Measurements from ENCODE around the gene AGR3.

AGR3 gene

GRCh38 chr7:16919440-16919839 is 37.7 kb upstream of the AGR3 start:
- no peaks in the 10 kb centered on the region for H3K27me3 ChIP-seq (ENCODE audit: low read length)
- H3K9me3 ChIP-seq (ENCODE audit: insufficient read depth, low read length), result no peaks in the 10 kb centered on the region
- H4K20me1 ChIP-seq (ENCODE audit: low read depth, low read length), result no peaks in the 10 kb centered on the region
- H2AFZ ChIP-seq (ENCODE audit: low read depth, low read length, severe bottlenecking), result no peak overlapping the region
- H3K36me3 ChIP-seq (ENCODE audit: low read length), result no peaks in the 10 kb centered on the region
- H3K9ac ChIP-seq (ENCODE audit: low read length), result no peak overlapping the region
- no peak for TF ChIP-seq EZH2phosphoT487 (conservative IDR thresholded peaks at IDR 0.05; ENCODE audit: low read length)
- TF ChIP-seq, protein P1, sequence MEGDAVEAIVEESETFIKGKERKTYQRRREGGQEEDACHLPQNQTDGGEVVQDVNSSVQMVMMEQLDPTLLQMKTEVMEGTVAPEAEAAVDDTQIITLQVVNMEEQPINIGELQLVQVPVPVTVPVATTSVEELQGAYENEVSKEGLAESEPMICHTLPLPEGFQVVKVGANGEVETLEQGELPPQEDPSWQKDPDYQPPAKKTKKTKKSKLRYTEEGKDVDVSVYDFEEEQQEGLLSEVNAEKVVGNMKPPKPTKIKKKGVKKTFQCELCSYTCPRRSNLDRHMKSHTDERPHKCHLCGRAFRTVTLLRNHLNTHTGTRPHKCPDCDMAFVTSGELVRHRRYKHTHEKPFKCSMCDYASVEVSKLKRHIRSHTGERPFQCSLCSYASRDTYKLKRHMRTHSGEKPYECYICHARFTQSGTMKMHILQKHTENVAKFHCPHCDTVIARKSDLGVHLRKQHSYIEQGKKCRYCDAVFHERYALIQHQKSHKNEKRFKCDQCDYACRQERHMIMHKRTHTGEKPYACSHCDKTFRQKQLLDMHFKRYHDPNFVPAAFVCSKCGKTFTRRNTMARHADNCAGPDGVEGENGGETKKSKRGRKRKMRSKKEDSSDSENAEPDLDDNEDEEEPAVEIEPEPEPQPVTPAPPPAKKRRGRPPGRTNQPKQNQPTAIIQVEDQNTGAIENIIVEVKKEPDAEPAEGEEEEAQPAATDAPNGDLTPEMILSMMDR (IDR thresholded peaks at IDR 0.05; ENCODE audit: insufficient read depth, low read length, poor library complexity, severe bottlenecking), result no peak
- H3K9me2 ChIP-seq (replicated peaks; ENCODE audit: insufficient read depth, low read length), result no peaks in the 10 kb centered on the region
- H3F3A ChIP-seq (ENCODE audit: insufficient read depth), result no peaks in the 10 kb centered on the region
- H3K79me2 ChIP-seq (ENCODE audit: insufficient read depth, low read length), result no peaks in the 10 kb centered on the region
- H3K27ac ChIP-seq (ENCODE audit: low read depth, low read length), result no peak overlapping the region
- H3K4me2 ChIP-seq (ENCODE audit: low read depth, low read length, poor library complexity, severe bottlenecking), result no peak overlapping the region
- no peak overlapping the region for H3K4me3 ChIP-seq (ENCODE audit: insufficient read depth, low read length, poor library complexity, severe bottlenecking)

- H3K27ac ChIP-seq (ENCODE audit: low read depth, low read length), result no peak overlapping the region
- no peak overlapping the region for H2AFZ ChIP-seq (ENCODE audit: low read depth, low read length, severe bottlenecking)
- H4K20me1 ChIP-seq (ENCODE audit: low read depth, low read length), result no peaks in the 10 kb centered on the region
- H3K27me3 ChIP-seq (ENCODE audit: low read length), result no peaks in the 10 kb centered on the region
- no peak overlapping the region for H3K4me2 ChIP-seq (ENCODE audit: low read depth, low read length, poor library complexity, severe bottlenecking)
- H3K9me3 ChIP-seq (ENCODE audit: insufficient read depth, low read length), result no peaks in the 10 kb centered on the region
- H3K79me2 ChIP-seq (ENCODE audit: insufficient read depth, low read length), result no peaks in the 10 kb centered on the region
- no peaks in the 10 kb centered on the region for H3K36me3 ChIP-seq (ENCODE audit: low read length)
- H3K9ac ChIP-seq (ENCODE audit: low read length), result no peak overlapping the region
- H3K9me2 ChIP-seq (replicated peaks; ENCODE audit: insufficient read depth, low read length), result no peaks in the 10 kb centered on the region
- H3K4me3 ChIP-seq (ENCODE audit: insufficient read depth, low read length, poor library complexity, severe bottlenecking), result no peak overlapping the region
- no peak for TF ChIP-seq EZH2phosphoT487 (conservative IDR thresholded peaks at IDR 0.05; ENCODE audit: low read length)
- TF ChIP-seq, protein P1 (IDR thresholded peaks at IDR 0.05; ENCODE audit: insufficient read depth, low read length, poor library complexity, severe bottlenecking), result peak; percentile 62
- H3F3A ChIP-seq (ENCODE audit: insufficient read depth), result no peaks in the 10 kb centered on the region
Measured at GRCh38 chr7:16918288-16918895, 36.6 kb upstream of the AGR3 start.

GRCh38 chr7:16916738-16917137 is 35.0 kb upstream of the AGR3 start:
- no peaks in the 10 kb centered on the region for H3K9me3 ChIP-seq (ENCODE audit: insufficient read depth, low read length)
- H3K4me2 ChIP-seq (ENCODE audit: low read depth, low read length, poor library complexity, severe bottlenecking), result no peak overlapping the region

More at GRCh38 chr7:16916738-16917137, 35.0 kb upstream of the AGR3 start:
- Histone ChIP-seq H3K36me3 (ENCODE audit: low read length) (no peaks in the 10 kb centered on the region), H3K4me3 (ENCODE audit: insufficient read depth, low read length, poor library complexity, severe bottlenecking) (no peak overlapping the region), H3K79me2 (ENCODE audit: insufficient read depth, low read length) (no peaks in the 10 kb centered on the region), H3K27me3 (ENCODE audit: low read length) (no peaks in the 10 kb centered on the region), H2AFZ (ENCODE audit: low read depth, low read length, severe bottlenecking) (no peak overlapping the region), H3K9ac (ENCODE audit: low read length) (no peak overlapping the region), H3F3A (ENCODE audit: insufficient read depth) (no peaks in the 10 kb centered on the region), H4K20me1 (ENCODE audit: low read depth, low read length) (no peaks in the 10 kb centered on the region), H3K27ac (ENCODE audit: low read depth, low read length) (no peak overlapping the region), H3K9me2 (replicated peaks; ENCODE audit: insufficient read depth, low read length) (no peaks in the 10 kb centered on the region)
- TF ChIP-seq EZH2phosphoT487 (conservative IDR thresholded peaks at IDR 0.05; ENCODE audit: low read length), result no peak
- TF ChIP-seq, protein P1 (IDR thresholded peaks at IDR 0.05; ENCODE audit: insufficient read depth, low read length, poor library complexity, severe bottlenecking), result no peak

Data from SU-DHL-6 (cell line).